ENCODE measurements around the gene ADAP1. TPM values are rescaled to one million over a fixed set of nuclear protein-coding genes. Genes with fewer than 3 reads are reported as not detected.

Gene ADAP1
- polyA plus RNA-seq, 3 donors = 49.1 to 117 (median 72.2) TPM

GRCh38 chr7:888081-889024 lies 66.1 kb downstream of the ADAP1 start:
- peak overlapping the region in 4 of 7 donors; percentile 2 to 68 (median 44) for H3K27ac Mint-ChIP-seq
- H3K36me3 ChIP-seq (replicated peaks in 1 of 2; ENCODE audit: control insufficient read depth in 1 of 2, insufficient read depth in 2 of 2, low read length in 2 of 2) = peaks cover 63 to 65% of the 10 kb centered on the region in 2 donors
- WGBS (ENCODE audit: insufficient coverage) = 96% methylated on average over 38 of the region's 43 CpGs

More at GRCh38 chr7:888081-889024, 66.1 kb downstream of the ADAP1 start:
- intact Hi-C loops (cut with micrococcal nuclease) = loop anchor here in 1 of 2 donors (10.0 kb wide), 1 partner anchor 266 kb away; no protein-coding TSS in a partner anchor
- H3K27ac ChIP-seq (ENCODE audit: low read depth in 1 of 2, low read length in 2 of 2) = no peak overlapping the region
- no peak overlapping the region for H2AFZ ChIP-seq (ENCODE audit: insufficient read depth, low read depth, low read length, poor library complexity, severe bottlenecking)
- Mint-ChIP-seq H3K4me3 (no peak overlapping the region), H3K27me3 (ENCODE audit: low read depth in 3 of 3) (peaks cover 0 to 2% (median 0%) of the 10 kb centered on the region in 3 donors), H3K9me3 (peaks cover 0 to 2% (median 0%) of the 10 kb centered on the region in 7 donors), H3K36me3 (peaks cover 44 to 66% of the 10 kb centered on the region in 2 donors), H3K4me1 (peaks cover under 1% of the 10 kb centered on the region)
- H3K9me3 ChIP-seq (replicated peaks in 1 of 2; ENCODE audit: control insufficient read depth in 1 of 2, insufficient read depth in 1 of 2, low read length in 2 of 2) = no peaks in the 10 kb centered on the region
- H3K4me2 ChIP-seq (replicated peaks; ENCODE audit: extremely low read depth, low read length, poor library complexity, severe bottlenecking) = no peak overlapping the region
- peaks cover 57% of the 10 kb centered on the region for H3K79me2 ChIP-seq (ENCODE audit: insufficient read depth, low read length)
- no peak for TF ChIP-seq CTCF (IDR thresholded peaks at IDR 0.05)
- no peak overlapping the region for H3K9ac ChIP-seq (ENCODE audit: insufficient read depth, low read length, poor library complexity, severe bottlenecking)
- no peak for DNase-seq
- H3K4me3 ChIP-seq (replicated peaks in 1 of 3; ENCODE audit: low read depth in 2 of 3, low read length in 3 of 3) = no peak overlapping the region
- no peaks in the 10 kb centered on the region for H3K4me1 ChIP-seq (ENCODE audit: control insufficient read depth in 1 of 2, insufficient read depth in 2 of 2, low read length in 2 of 2)
- H3K27me3 ChIP-seq (ENCODE audit: control insufficient read depth in 2 of 2, insufficient read depth in 2 of 2, low read length in 2 of 2) = no peaks in the 10 kb centered on the region
- H4K20me1 ChIP-seq (ENCODE audit: insufficient read depth, low read length) = peaks cover 97% of the 10 kb centered on the region
